ENCODE data around the gene GATAD1.

GRCh38 chr7:92425311-92425947 lies 21.9 kb upstream of the GATAD1 start:
- TF ChIP-seq CTCF (conservative IDR thresholded peaks at IDR 0.05; ENCODE audit: low read depth, low read length) (no peak), EZH2 (IDR thresholded peaks at IDR 0.05; ENCODE audit: borderline replicate concordance, low read depth, low read length, poor library complexity, severe bottlenecking) (no peak)

Data from A673 (cell line).